Adrenal gland (tissue), 5 donors: ENCODE data around the gene HHLA2.

Experiments
- CTCF ChIP-seq, 6 experiments: fragments of 450-650 bp in 4 of 6; fragments of 200-600 bp in 2 of 6; sonication (generic) in 1 of 6; IDR thresholded peaks; 1 replicate in 5 of 6; 2 replicates in 1 of 6; pipeline versions ENCODE4 v1.5.1 to v1.8.0; 2016 to 2021; ENCODE audit warnings: antibody characterized with exemption in 6 of 6, mild to moderate bottlenecking in 2 of 6, moderate library complexity in 1 of 6
- POLR2A ChIP-seq, 2 donors: fragments of 450-650 bp; IDR thresholded peaks; one replicate each; pipeline ENCODE4 v1.6.1; 2017; ENCODE audit warnings: antibody characterized with exemption in 2 of 2, mild to moderate bottlenecking in 2 of 2, moderate library complexity in 1 of 2
- donor health status: DM: no; HTN: no; CAD: no.

GRCh38 chr3:108410531-108410984 lies 114.2 kb downstream of the HHLA2 start:
- TF ChIP-seq CTCF (IDR thresholded peaks at IDR 0.05), result no peak
- TF ChIP-seq POLR2A (IDR thresholded peaks at IDR 0.05), result no peak
